Activated T-cell treated with anti-CD3 and anti-CD28 coated beads for 4 hours (primary cell): ENCODE results near the gene SMAD6.

Experiments
- DNase-seq: peaks from one replicate; pipeline ENCODE4 v3.0.0-alpha.2; 2020

SMAD6 gene

GRCh38 chr15:66778314-66778665, 76.3 kb downstream of the SMAD6 start:
- DNase-seq: no peak

GRCh38 chr15:66778716-66779115, 76.7 kb downstream of the SMAD6 start:
- DNase-seq: no peak

- DNase-seq: no peak
Observed at GRCh38 chr15:66779331-66780009, 77.4 kb downstream of the SMAD6 start.

- DNase-seq: no peak
Observed at GRCh38 chr15:66780172-66780972, 78.3 kb downstream of the SMAD6 start.

DNA sequence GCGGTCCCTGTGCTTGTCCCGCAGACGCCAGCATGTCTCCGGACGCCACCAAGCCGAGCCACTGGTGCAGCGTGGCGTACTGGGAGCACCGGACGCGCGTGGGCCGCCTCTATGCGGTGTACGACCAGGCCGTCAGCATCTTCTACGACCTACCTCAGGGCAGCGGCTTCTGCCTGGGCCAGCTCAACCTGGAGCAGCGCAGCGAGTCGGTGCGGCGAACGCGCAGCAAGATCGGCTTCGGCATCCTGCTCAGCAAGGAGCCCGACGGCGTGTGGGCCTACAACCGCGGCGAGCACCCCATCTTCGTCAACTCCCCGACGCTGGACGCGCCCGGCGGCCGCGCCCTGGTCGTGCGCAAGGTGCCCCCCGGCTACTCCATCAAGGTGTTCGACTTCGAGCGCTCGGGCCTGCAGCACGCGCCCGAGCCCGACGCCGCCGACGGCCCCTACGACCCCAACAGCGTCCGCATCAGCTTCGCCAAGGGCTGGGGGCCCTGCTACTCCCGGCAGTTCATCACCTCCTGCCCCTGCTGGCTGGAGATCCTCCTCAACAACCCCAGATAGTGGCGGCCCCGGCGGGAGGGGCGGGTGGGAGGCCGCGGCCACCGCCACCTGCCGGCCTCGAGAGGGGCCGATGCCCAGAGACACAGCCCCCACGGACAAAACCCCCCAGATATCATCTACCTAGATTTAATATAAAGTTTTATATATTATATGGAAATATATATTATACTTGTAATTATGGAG, 79.1 kb downstream of the SMAD6 start:
- DNase-seq: no peak

GRCh38 chr15:66782785-66783184, 80.7 kb downstream of the SMAD6 start:
- DNase-seq: no peak

DNA sequence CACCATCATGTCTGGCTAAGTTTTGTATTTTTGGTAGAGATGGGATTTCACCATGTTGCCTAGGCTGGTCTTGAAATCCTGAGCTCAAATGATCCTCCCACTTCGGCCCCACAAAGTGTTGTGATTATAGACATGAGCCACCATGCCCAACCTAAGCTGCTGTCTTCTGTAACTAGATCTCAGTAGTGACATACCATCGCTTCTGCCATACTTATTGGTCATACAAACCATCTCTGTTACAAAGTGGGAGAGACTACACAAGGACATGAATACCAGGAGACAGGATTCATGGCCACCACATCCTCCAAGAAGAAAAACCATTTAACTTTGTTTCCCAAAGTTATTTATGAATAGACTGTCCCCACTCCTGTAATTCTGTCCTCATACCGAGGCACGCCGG, 81.3 kb downstream of the SMAD6 start:
- no peak for DNase-seq

- no peak for DNase-seq
Observed at GRCh38 chr15:66783725-66784124, 81.7 kb downstream of the SMAD6 start.

DNA sequence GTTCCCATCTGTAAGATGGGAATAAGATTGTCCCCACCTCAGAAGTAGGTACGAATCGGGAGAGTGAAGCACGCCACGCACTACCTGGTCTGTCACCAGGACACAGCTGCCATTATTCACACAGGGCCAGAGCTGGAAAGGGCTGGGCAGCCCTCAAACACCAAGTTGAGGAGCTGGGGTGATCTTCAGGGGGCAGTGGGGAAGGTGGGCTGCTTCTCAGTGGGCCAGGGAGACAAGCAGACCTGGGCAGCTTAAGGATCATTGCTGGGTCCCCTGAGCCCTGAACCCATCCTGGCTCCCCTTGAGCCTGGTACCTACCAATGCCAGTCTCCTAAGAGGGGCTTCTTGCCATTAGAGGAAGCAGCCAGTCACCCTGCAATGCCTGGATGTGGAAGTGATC, 82.1 kb downstream of the SMAD6 start:
- no peak for DNase-seq

DNA sequence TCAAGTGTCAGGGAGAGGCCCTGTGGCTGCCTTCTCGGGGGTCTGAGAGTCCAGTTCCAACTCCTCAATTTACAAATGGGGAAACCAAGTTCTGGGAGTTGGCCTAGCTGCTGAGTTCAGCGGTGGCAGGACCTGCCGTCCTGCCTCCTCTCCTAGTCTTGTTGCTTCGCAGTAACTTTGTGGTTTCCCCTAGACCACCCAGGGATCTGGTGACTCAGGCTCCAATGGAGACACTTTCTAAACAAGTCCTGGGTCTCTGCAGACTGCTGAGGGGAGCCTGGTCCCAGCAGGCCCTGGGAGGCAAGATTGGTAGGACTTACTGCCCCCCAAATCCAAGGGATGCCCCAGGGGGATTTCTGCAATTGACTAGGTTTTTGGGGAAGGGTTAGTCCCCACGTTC, 83.6 kb downstream of the SMAD6 start:
- DNase-seq: no peak

GRCh38 chr15:66786222-66786621, 84.2 kb downstream of the SMAD6 start:
- DNase-seq: no peak

DNA sequence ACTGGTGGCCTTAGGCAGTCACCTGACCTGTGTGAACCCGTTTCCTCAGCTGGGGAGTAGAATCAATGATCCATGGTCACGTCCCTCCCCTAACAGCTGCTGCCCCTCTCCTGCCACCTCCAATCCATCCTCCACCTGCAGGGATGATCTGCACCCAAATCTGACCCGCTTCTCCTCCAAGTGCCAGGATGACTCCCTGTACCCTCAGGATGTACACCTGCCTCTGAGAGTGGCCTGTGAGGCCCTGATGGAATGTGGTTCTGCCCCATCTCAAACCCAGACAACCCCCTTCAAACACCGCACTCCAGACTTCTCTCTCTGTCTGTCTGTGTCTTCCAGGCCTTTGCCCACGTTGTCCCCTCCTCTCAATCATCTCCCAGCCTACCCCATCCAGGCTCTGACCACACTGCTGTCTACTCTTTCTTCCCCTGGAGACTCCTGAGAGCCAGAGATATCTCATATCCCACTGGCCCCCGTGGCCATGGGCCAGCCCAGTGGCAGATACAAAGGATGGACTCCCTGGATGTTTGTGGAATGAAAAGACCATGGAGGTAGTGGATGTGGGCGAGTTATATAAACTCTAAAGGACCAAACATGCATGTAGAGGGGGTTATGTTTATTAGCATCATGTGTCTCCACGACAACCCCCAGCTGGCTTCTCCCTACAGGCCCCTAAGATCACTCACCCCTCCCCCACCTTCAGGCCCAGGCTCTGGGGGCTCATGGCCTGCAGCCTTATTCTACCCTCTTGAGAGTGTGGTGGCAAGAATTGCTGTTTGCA, 84.9 kb downstream of the SMAD6 start:
- no peak for DNase-seq

GRCh38 chr15:66787489-66787871, 85.4 kb downstream of the SMAD6 start:
- DNase-seq: no peak

GRCh38 chr15:66788024-66788423, 86.0 kb downstream of the SMAD6 start:
- no peak for DNase-seq

- DNase-seq: no peak
Observed at GRCh38 chr15:66789029-66790025, 87.3 kb downstream of the SMAD6 start.

GRCh38 chr15:66795851-66796250, 93.8 kb downstream of the SMAD6 start:
- DNase-seq: no peak

GRCh38 chr15:66796343-66796742, 94.3 kb downstream of the SMAD6 start:
- DNase-seq: no peak

GRCh38 chr15:66797921-66798320, 95.9 kb downstream of the SMAD6 start:
- DNase-seq: no peak

- DNase-seq: no peak
Observed at GRCh38 chr15:66798426-66799061, 96.5 kb downstream of the SMAD6 start.

DNA sequence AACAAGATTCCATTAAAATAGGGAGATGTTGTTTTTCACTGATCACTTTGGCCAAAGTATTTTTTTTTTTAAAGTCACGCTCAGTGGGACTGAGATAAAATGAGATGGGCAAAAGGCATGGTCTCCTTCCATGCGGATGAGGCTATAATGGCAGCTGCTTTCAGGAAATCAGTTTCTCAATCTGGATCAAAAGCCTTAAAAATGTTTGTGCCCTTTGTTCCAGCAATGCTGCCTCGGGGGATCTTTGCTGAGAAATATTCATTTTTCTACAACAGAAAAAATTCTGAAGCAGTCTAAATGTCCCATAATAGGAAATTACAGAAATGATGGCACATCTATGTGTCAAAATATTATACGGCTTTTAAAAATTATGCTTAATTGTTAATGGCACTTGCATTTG, 97.2 kb downstream of the SMAD6 start:
- DNase-seq: no peak

DNA sequence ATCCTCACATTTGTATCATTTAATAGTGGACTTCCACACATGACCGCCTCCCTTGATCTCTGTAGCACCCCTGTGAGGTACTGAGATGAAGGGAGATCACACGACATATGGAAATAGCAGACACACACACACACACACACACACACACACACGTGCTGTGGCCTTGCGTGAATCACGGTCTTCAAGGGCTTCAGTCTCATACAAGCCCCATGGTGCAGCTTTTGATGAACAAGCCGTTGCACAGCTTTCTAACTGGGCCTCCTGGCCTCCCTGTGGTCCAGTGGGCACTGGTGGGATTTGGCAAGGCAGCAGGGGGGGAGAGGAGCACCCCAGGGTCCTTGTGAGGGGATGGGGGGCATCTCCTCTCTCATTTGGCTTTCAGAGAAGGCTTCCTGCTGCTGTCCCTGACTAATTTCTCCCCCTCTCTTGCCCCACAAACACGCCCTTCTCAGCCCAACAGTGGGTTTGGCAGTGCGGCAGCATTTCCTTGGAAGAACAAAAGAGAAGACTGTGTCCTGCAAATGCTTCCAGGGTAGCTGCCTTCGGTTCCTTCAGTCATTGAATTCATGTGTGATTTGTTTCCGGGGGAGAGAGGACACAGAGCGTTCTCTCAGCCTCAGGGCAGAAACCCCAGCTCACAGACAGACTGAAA, 98.7 kb downstream of the SMAD6 start:
- no peak for DNase-seq
